SIG-M5 (cell line): ENCODE measurements around the gene PLXNC1.

ENCODE experiments used
- DNase-seq: peaks from one replicate; lab custom pipeline; 2025; lab: John Stamatoyannopoulos, UW

The PLXNC1 gene

GRCh38 chr12:94147991-94148738, at the start of gene PLXNC1:
TSS of gene PLXNC1 (plus strand) at chr12:94148577. CDS start at chr12:94148972, 395 bp downstream.
- no peak for DNase-seq

- DNase-seq, result no peak
Measured at GRCh38 chr12:94099191-94099590, 49.2 kb upstream of the PLXNC1 start.

- DNase-seq, result no peak
Measured at GRCh38 chr12:94099632-94100031, 48.7 kb upstream of the PLXNC1 start.

- no peak for DNase-seq
Measured at GRCh38 chr12:94100211-94100627, 48.2 kb upstream of the PLXNC1 start.

DNA sequence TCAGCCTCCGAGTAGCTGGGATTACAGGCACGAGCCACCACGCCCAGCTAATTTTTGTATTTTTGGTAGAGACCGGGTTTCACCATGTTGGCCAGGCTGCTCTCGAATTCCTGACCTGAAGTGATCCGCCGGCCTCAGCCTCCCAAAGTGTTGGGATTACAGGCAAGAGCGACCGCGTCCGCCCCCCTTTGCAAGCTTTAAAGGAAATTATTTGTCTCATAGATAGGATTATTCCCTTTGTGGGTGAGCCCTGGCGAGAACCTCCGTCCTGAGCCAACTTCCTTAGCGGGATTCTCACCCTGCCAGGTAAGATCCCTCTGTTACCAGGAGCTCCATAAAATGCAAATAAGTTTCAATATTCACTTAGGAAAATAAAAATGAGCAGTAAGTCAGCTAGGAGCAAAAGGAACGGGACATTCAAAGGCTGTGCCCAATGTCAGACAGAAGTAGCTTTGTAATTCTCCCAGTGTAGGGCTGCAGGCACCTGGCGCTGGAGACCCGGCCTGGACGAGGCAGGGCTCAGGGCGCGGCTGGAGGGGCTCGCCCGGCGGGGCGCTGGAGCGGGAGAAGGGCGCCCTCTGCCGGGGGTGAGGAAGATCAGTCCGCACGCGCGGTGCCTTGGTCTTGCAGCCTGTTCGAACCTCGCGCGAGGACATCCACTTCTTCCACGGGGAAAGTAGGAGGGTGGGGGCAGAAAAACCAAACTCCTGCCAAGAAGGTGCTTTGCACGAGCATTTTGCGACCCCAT, 47.2 kb upstream of the PLXNC1 start:
- no peak for DNase-seq

DNA sequence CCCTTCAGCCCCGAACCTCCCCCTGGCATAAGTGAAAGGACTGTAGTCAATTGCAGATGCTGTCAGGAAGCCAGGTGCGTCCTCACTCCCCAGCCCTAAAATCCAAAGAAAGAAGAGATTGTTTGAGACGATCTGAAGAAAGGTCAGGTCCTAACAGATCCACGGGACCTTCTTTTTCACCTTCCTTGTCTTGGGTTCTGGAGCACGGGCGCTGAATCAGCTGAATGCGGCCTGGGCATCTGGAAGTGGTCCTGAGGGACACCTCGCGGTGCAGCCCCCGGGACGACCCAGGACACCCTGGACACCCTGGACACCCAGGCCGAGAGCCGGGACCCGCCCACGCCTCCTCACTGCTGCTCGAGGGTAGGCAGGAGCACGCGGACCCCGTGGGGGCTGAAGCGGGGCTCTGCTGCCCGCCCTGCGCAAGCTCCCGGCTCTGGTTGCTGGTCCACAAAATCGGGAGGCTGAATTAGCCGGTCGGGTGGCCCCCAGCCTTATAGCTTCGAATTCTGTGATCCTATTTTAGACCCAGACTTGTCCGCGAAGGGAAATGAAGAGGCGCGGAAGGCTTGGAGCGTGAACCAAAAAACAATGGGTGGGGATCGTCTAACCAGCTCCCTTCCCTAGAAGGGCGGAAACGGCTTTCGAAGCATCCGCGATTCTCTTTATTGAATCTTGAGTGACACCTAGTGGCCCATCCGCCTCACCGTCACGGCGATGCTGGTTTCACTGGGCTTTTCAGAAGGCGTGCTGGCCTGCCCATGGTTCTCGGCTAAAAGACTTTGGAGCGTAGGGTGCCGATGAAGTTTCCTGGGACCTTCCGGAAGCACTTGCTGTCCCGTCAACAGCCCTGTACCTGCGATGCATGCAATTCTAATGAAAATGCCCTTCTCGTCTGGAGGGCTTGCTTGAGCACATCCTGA, 46.4 kb upstream of the PLXNC1 start:
- DNase-seq, result no peak

DNA sequence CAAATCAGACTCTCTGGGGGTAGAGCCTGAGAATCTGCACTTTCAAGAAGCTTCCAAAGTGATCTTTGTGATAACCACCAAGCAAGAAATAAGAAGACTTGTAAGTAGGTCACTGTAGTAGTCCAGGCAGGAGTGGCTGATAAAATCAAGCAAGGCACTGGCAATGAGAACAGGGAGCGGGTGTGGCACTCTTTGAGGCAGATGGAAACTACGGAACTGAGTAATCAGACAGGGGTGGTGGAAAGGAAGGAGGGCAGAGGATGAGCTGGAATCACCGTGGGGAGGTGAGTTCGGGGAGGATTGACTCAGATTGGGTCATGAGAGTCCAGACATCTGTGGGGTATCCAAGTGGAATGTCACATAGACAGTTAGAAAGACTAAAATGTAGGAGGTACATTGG, 44.4 kb upstream of the PLXNC1 start:
- no peak for DNase-seq

GRCh38 chr12:94107910-94108309, 40.5 kb upstream of the PLXNC1 start:
- DNase-seq, result no peak

DNA sequence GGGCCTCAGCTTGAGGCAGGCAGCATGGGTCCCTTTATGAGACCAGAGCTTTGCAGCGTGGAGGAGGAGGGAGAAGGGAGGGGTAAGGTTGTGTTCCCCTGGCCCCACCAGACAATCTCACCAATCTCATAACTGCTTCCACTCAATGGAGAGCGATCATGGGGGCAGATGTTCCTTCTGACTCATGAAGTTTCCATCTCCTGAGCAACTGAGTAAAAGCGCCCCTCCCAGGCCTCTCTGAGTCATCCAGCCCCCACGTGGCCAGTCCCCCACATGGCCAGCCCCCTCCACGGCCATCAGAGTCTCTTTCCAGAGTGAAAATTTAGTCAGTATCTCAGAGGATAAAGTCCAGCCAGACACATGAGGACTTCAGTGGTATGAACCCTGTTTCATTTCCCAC, 39.2 kb upstream of the PLXNC1 start:
- DNase-seq, result no peak

DNA sequence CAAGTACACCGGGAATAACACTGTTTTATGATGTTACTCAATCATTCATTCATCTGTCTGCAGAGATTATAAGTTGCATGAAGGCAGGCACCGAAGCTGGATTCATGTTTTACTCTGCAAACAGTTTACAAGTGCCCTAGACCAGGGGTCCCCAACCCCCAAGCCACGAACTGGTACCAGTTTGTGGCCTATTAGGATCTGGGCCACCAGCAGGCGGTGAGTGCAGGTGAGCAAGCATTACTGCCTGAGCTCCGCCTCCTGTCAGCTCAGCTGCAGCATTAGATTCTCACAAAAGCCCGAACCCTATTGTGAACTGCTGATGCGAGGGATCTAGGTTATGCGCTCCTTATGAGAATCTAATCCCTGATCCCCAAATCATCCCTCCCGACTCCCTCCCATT, 38.1 kb upstream of the PLXNC1 start:
- DNase-seq, result no peak

GRCh38 chr12:94111302-94111701, 37.1 kb upstream of the PLXNC1 start:
- no peak for DNase-seq

- no peak for DNase-seq
Measured at GRCh38 chr12:94112121-94112520, 36.3 kb upstream of the PLXNC1 start.

GRCh38 chr12:94114166-94114565, 34.2 kb upstream of the PLXNC1 start:
- DNase-seq, result no peak

DNA sequence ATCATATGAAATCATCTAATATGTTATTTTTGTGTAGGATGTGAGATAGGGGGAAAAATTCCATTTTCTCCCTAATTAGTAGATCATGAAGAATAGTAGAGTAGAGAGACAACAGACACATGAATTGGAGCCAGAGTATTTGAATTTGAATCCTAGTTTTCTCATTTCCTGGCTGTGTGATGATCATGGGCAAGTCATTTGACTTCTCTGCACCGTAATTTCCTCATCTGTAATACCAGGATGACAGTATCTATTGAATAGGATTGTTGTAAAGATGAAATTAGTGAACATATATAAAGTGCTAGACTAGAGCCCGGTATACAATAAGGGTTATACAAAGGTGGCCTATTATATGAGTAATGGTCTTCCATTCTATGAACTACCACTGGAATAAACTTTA, 32.2 kb upstream of the PLXNC1 start:
- no peak for DNase-seq

GRCh38 chr12:94121886-94122285, 26.5 kb upstream of the PLXNC1 start:
- no peak for DNase-seq

DNA sequence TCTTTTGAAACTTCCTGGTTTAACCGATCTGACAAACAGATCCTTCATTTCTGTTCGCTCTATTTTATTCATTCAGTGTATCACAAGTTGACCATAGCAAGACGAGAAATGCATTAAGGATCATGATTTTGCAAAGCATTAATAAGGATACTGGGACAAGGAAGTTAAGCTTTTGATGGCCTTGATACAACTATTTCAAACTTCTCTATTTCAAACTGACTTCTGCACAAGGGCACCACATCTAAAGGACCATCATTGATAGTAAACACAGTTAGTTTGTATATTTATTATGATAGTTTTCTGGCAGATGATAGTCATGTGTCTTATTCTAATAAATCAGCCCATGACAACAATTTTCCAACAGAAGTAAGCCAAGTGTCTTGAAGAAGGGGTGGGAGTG, 25.8 kb upstream of the PLXNC1 start:
- DNase-seq, result no peak

GRCh38 chr12:94123127-94123526, 25.2 kb upstream of the PLXNC1 start:
- DNase-seq, result no peak

- no peak for DNase-seq
Measured at GRCh38 chr12:94126067-94126466, 22.3 kb upstream of the PLXNC1 start.

DNA sequence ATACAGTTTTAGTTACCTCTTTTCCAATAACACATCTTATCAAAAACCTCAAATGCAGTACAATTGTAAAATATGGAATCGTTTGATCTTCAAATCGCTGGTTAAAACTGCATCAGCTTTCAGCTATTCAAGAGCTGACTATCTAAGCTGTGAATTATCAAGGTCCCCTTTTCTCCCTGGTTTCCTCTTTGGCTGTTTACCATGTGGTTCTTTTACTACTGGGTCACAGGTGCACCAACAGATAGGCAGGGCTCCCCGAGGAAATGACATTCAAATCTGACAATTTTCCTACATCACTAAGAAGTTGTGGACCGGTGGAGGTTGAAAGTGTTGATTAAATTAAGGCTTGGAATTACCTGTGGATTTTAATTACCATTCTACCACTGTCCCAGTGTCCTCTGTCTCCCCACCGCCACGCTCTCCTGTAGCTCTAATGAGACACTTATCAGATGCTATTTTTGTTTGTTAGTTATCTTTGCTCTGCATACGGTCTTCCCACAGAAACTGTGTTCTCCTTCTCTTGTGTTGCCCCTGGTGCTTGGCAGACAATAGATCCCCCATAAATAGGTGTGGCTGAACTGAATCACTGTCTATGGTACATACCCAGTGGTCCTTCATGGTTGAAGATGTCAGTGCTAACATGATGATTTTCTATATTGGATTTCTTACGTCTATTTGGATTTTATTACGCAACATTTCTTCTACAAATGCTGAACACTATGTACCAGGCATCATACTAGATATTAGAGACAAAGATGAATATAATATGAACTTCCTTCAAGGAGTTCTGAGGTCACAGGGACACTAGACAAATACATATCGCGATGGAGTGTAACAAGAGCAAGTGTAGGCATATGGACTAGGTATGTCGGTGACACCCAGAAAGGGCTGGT, 20.9 kb upstream of the PLXNC1 start:
- DNase-seq, result no peak

- DNase-seq, result no peak
Measured at GRCh38 chr12:94128280-94128679, 20.1 kb upstream of the PLXNC1 start.
